Uterus (tissue), 4 donors: ENCODE measurements around the gene CP. TPM values are rescaled to one million over a fixed set of nuclear protein-coding genes. Genes with fewer than 3 reads are reported as not detected.
"Not testable (repeated sequence)": the region's sequence is repeated elsewhere in the genome, so short reads cannot be mapped to it uniquely, and the experiment has no call there.

Source experiments
- DNase-seq, 2 donors: peaks; one replicate each; pipeline ENCODE4 v3.0.0-alpha.2; 2019 to 2020
- H3K27ac ChIP-seq, 2 donors: fragments of 200-600 bp; sonication (generic); 1 replicate in 1 of 2; 2 replicates in 1 of 2; pipeline ENCODE4 v1.5.1; 2016 to 2018
- H3K27me3 ChIP-seq, 2 donors: fragments of 200-600 bp; sonication (generic); one replicate each; pipeline ENCODE4 v1.5.1; 2018 to 2019; ENCODE audit warnings: control low read depth in 1 of 2
- H3K36me3 ChIP-seq, 2 donors: fragments of 200-600 bp; sonication (generic); one replicate each; pipeline ENCODE4 v1.5.1; 2019; ENCODE audit warnings: control low read depth in 1 of 2
- H3K4me1 ChIP-seq, 2 donors: fragments of 200-600 bp; sonication (generic); one replicate each; pipeline ENCODE4 v1.5.1; 2018 to 2019; ENCODE audit warnings: control low read depth in 1 of 2
- H3K4me3 ChIP-seq, 2 donors: fragments of 200-600 bp; sonication (generic); 1 replicate in 1 of 2; 2 replicates in 1 of 2; pipeline ENCODE4 v1.5.1; 2018 to 2019; ENCODE audit warnings: mild to moderate bottlenecking in 1 of 2
- H3K9me3 ChIP-seq, 2 donors: fragments of 200-600 bp; sonication (generic); one replicate each; pipeline ENCODE4 v1.5.1; 2019; ENCODE audit warnings: control low read depth in 1 of 2
- CTCF ChIP-seq, 4 experiments: fragments of 200-600 bp in 2 of 4; fragments of 450-650 bp in 2 of 4; sonication (generic) in 2 of 4; IDR thresholded peaks; one replicate each; pipeline ENCODE4 v1.5.1; 2016 to 2019; ENCODE audit warnings: antibody characterized with exemption in 4 of 4, mild to moderate bottlenecking in 2 of 4, moderate library complexity in 1 of 4
- POLR2A ChIP-seq, 2 donors: fragments of 450-650 bp; IDR thresholded peaks; one replicate each; pipeline ENCODE4 v1.6.1; 2016; ENCODE audit warnings: antibody characterized with exemption in 2 of 2, mild to moderate bottlenecking in 1 of 2, moderate library complexity in 1 of 2
- intact Hi-C: fragments of 100-400 bp; cut with DNase I; formaldehyde crosslinking; loops from one replicate; pipeline ENCODE4 v1.15.1; 2023; ENCODE audit warnings: low total_unique reads
- total RNA-seq, 4 donors: library from RNA; depleted of rRNA in 3 of 4; stranded (reverse); fragments of >200 nt in 3 of 4; gene quantifications; one replicate each; pipeline versions ENCODE4 v1.1.0 to v1.2.4, GENCODE V29; 2014 to 2023
- donor health status: DM: yes; HTN: yes; CAD: no.

Gene CP
- total RNA-seq, 4 donors from 2014 or later: 2.2 to 13.3 (median 5.9) TPM

GRCh38 chr3:149239357-149239936, 17.8 kb upstream of the CP start:
- intact Hi-C loops: no loop called here

GRCh38 chr3:149238268-149238667, 16.6 kb upstream of the CP start:
- H3K27ac ChIP-seq, intact Hi-C loops, H3K4me1 ChIP-seq, H3K4me3 ChIP-seq, H3K36me3 ChIP-seq, H3K9me3 ChIP-seq, H3K27me3 ChIP-seq, DNase-seq: not testable (repeated sequence)

More at GRCh38 chr3:149239357-149239936, 17.8 kb upstream of the CP start:
- no peaks in the 10 kb centered on the region for H3K27me3 ChIP-seq
- H3K36me3 ChIP-seq: no peaks in the 10 kb centered on the region
- TF ChIP-seq CTCF (IDR thresholded peaks at IDR 0.05) (no peak), POLR2A (IDR thresholded peaks at IDR 0.05) (no peak)
- DNase-seq: no peak
- no peaks in the 10 kb centered on the region for H3K4me1 ChIP-seq
- H3K4me3 ChIP-seq: no peak overlapping the region
- H3K9me3 ChIP-seq: no peaks in the 10 kb centered on the region
- H3K27ac ChIP-seq: no peak overlapping the region

GRCh38 chr3:149235599-149236424, 14.2 kb upstream of the CP start:
- Histone ChIP-seq H3K4me1 (no peaks in the 10 kb centered on the region), H3K4me3 (no peak overlapping the region), H3K9me3 (no peaks in the 10 kb centered on the region), H3K27ac (no peak overlapping the region), H3K27me3 (no peaks in the 10 kb centered on the region), H3K36me3 (no peaks in the 10 kb centered on the region)
- no peak for TF ChIP-seq CTCF (IDR thresholded peaks at IDR 0.05)
- TF ChIP-seq POLR2A (IDR thresholded peaks at IDR 0.05): no peak
- intact Hi-C loops: no loop called here
- no peak for DNase-seq

GRCh38 chr3:149234671-149235245, 13.1 kb upstream of the CP start:
- no peak for DNase-seq
- no peak overlapping the region for H3K4me3 ChIP-seq
- no peaks in the 10 kb centered on the region for H3K4me1 ChIP-seq
- H3K27ac ChIP-seq: no peak overlapping the region
- intact Hi-C loops: no loop called here
- H3K9me3 ChIP-seq: no peaks in the 10 kb centered on the region
- TF ChIP-seq CTCF (IDR thresholded peaks at IDR 0.05) (no peak), POLR2A (IDR thresholded peaks at IDR 0.05) (no peak)
- no peaks in the 10 kb centered on the region for H3K27me3 ChIP-seq
- H3K36me3 ChIP-seq: no peaks in the 10 kb centered on the region

GRCh38 chr3:149233323-149233722, 11.7 kb upstream of the CP start:
- intact Hi-C loops: no loop called here
- no peak overlapping the region for H3K4me3 ChIP-seq
- DNase-seq: no peak
- TF ChIP-seq POLR2A (IDR thresholded peaks at IDR 0.05) (no peak), CTCF (IDR thresholded peaks at IDR 0.05) (no peak)
- no peaks in the 10 kb centered on the region for H3K9me3 ChIP-seq
- H3K36me3 ChIP-seq: no peaks in the 10 kb centered on the region
- no peaks in the 10 kb centered on the region for H3K27me3 ChIP-seq
- no peaks in the 10 kb centered on the region for H3K4me1 ChIP-seq
- H3K27ac ChIP-seq: no peak overlapping the region
